ENCODE measurements around the gene MAS1.

DNA sequence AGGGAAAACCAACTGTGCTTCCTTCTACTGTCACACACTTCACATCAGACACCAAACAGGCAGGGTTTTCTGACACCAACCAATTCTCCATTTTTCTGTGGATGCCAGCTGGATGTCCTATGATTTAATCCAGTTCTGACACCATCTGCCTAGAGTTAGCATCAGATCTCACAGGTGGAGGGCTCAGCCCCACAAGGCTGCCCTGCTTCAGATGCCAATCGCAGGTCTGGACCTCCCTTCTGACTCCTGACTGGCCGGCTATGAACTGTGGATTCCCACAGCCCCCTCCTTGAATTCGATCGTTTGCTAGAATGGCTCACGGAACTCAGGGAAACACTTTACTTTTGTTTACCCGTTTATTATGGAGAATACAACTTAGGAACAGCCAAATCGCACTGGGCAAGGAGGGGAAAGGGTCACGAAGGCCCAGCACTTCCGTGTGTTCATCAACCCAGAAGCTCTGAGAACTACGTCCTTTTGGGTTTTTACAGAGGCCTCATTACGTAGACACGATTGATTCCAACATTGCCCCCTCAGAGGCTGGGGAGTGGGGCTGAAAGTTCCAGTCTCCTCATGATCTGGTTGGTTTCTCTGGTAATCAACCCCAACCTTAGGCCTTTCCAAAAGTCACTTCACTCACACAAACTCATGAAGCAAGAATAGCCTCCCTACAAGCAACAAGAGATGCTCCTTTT lies 25.4 kb upstream of the MAS1 start:
- TF ChIP-seq CTCF (IDR thresholded peaks at IDR 0.05 in 2 of 3, conservative IDR thresholded peaks at IDR 0.05 in 1 of 3; ENCODE audit: control insufficient read depth in 2 of 3, extremely low read depth in 1 of 3, insufficient read depth in 1 of 3, low read depth in 3 of 3, low read length in 3 of 3) (no peak), PML (IDR thresholded peaks at IDR 0.05; ENCODE audit: low read length) (no peak), JUND (IDR thresholded peaks at IDR 0.05; ENCODE audit: low read depth, low read length) (no peak), POLR2A (IDR thresholded peaks at IDR 0.05; ENCODE audit: low read depth, low read length) (no peak), ZNF207 (IDR thresholded peaks at IDR 0.05; ENCODE audit: borderline replicate concordance) (no peak), CEBPB (IDR thresholded peaks at IDR 0.05; ENCODE audit: borderline replicate concordance in 1 of 2, low read depth in 2 of 2, low read length in 2 of 2) (no peak), BCL11A (IDR thresholded peaks at IDR 0.05; ENCODE audit: low read depth, low read length) (no peak), SP1 (IDR thresholded peaks at IDR 0.05; ENCODE audit: low read depth, low read length) (no peak), BHLHE40 (IDR thresholded peaks at IDR 0.05; ENCODE audit: borderline replicate concordance in 1 of 2, low read depth in 2 of 2, low read length in 1 of 2) (no peak), EGR1 (IDR thresholded peaks at IDR 0.05; ENCODE audit: borderline replicate concordance in 1 of 2, low read depth in 2 of 2, low read length in 2 of 2) (no peak)

Data from GM12878 (cell line).